ENCODE measurements around the gene C8G.

C8G gene

GRCh38 chr9:136949239-136949816 is 4.3 kb downstream of the C8G start:
- no peak for TF ChIP-seq EZH2 (IDR thresholded peaks at IDR 0.05; ENCODE audit: borderline replicate concordance, low read depth, low read length, severe bottlenecking)
- H3K4me2 ChIP-seq (ENCODE audit: insufficient read depth, low read length) = peak overlapping the region; percentile 83
- peak overlapping the region; percentile 65 for H3K27ac ChIP-seq (ENCODE audit: low read length)
- no peaks in the 10 kb centered on the region for H3K9me3 ChIP-seq (ENCODE audit: insufficient read depth, low read length, severe bottlenecking)
- H3K4me1 ChIP-seq (ENCODE audit: insufficient read depth, low read length) = peaks cover 23% of the 10 kb centered on the region
- peak overlapping the region; percentile 15 to 63; a peak in 3 of 4 replicates for H3K4me3 ChIP-seq (ENCODE audit: low read depth in 1 of 2, low read length in 2 of 2)
- ATAC-seq (ENCODE audit: insufficient read depth, low read depth) (no peak), DNase-seq (no peak)
- no peaks in the 10 kb centered on the region for H3K36me3 ChIP-seq (ENCODE audit: insufficient read depth, low read length)
- peak overlapping the region; percentile 79 for H2AFZ ChIP-seq (ENCODE audit: low read depth, low read length)
- peak overlapping the region; percentile 77 for H3K9ac ChIP-seq (ENCODE audit: low read depth, low read length)
- H4K20me1 ChIP-seq (ENCODE audit: insufficient read depth, low read length) = no peaks in the 10 kb centered on the region
- H3K27me3 ChIP-seq (ENCODE audit: insufficient read depth, low read length, poor library complexity) = no peaks in the 10 kb centered on the region
- peaks cover under 1% of the 10 kb centered on the region; the same call in 1 of the 2 replicates for H3K79me2 ChIP-seq (ENCODE audit: insufficient read depth, low read length)

DNA sequence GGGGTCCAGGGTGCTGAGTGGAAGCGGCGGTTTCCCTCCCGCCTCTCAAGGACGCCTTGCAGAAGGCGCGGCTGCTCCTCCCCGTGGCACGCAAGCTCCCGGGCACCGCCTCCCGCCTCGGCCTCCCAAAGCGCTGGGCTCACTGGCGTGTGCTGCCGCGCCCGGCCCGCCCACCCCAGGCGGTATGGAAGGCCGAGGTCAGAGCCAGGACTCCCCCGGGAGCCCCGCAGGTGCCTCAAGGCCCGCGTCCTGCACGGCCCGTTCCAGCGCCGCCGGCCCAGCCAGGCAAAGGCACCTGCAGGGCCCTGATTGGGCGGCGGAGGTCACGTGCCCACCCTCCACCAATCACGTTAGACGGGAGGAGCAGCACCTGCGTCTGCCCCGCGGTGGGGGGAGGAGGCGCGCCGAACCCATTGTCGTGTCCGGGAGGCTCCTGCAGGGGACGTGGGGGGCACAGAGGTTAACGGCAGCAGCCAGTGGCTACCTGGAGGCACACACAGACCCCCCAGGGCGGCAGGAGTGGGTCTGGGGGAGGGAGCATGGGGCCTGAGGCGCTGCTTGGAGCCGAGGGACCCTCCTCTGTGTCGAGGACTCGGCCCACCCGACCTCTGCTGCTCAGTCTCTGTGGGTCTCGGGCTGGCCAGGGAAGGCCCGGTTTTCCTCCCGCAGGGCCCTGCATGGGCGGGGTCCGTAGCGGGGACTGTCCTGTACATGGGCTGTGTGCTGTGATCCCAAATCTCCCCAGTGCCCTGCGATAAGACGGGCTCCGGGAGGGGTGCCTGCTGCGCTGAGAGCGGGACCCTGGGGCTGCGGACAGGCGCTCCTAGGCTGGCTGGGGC is 5.0 kb downstream of the C8G start:
- H3K27ac ChIP-seq (ENCODE audit: low read length) = peak overlapping the region; percentile 65
- H3K36me3 ChIP-seq (ENCODE audit: insufficient read depth, low read length) = no peaks in the 10 kb centered on the region
- H3K9ac ChIP-seq (ENCODE audit: low read depth, low read length) = peak overlapping the region; percentile 77
- H3K79me2 ChIP-seq (ENCODE audit: insufficient read depth, low read length) = no peaks in the 10 kb centered on the region
- peak; percentile 94 for ATAC-seq (ENCODE audit: insufficient read depth, low read depth)
- DNase-seq = peak; percentile 94
- peak overlapping the region; percentile 83 for H3K4me2 ChIP-seq (ENCODE audit: insufficient read depth, low read length)
- H3K9me3 ChIP-seq (ENCODE audit: insufficient read depth, low read length, severe bottlenecking) = no peaks in the 10 kb centered on the region
- H3K4me1 ChIP-seq (ENCODE audit: insufficient read depth, low read length) = peaks cover 20% of the 10 kb centered on the region
- no peaks in the 10 kb centered on the region for H4K20me1 ChIP-seq (ENCODE audit: insufficient read depth, low read length)
- H3K27me3 ChIP-seq (ENCODE audit: insufficient read depth, low read length, poor library complexity) = no peaks in the 10 kb centered on the region
- TF ChIP-seq EZH2 (IDR thresholded peaks at IDR 0.05; ENCODE audit: borderline replicate concordance, low read depth, low read length, severe bottlenecking) = no peak
- TF ChIP-seq, protein P1, sequence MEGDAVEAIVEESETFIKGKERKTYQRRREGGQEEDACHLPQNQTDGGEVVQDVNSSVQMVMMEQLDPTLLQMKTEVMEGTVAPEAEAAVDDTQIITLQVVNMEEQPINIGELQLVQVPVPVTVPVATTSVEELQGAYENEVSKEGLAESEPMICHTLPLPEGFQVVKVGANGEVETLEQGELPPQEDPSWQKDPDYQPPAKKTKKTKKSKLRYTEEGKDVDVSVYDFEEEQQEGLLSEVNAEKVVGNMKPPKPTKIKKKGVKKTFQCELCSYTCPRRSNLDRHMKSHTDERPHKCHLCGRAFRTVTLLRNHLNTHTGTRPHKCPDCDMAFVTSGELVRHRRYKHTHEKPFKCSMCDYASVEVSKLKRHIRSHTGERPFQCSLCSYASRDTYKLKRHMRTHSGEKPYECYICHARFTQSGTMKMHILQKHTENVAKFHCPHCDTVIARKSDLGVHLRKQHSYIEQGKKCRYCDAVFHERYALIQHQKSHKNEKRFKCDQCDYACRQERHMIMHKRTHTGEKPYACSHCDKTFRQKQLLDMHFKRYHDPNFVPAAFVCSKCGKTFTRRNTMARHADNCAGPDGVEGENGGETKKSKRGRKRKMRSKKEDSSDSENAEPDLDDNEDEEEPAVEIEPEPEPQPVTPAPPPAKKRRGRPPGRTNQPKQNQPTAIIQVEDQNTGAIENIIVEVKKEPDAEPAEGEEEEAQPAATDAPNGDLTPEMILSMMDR (IDR thresholded peaks at IDR 0.05; ENCODE audit: borderline replicate concordance, extremely low read depth, low read length, poor library complexity, severe bottlenecking) = peak; percentile 34
- H3K4me3 ChIP-seq (ENCODE audit: low read depth in 1 of 2, low read length in 2 of 2) = peak overlapping the region; percentile 15 to 63
- peak overlapping the region; percentile 79 for H2AFZ ChIP-seq (ENCODE audit: low read depth, low read length)

- no peaks in the 10 kb centered on the region for H3K27me3 ChIP-seq (ENCODE audit: insufficient read depth, low read length, poor library complexity)
- no peaks in the 10 kb centered on the region for H3K36me3 ChIP-seq (ENCODE audit: insufficient read depth, low read length)
- DNase-seq (no peak), ATAC-seq (ENCODE audit: insufficient read depth, low read depth) (no peak)
- H3K4me3 ChIP-seq (ENCODE audit: low read depth in 1 of 2, low read length in 2 of 2) = peak overlapping the region; percentile 15 to 63; a peak in 3 of 4 replicates
- peak overlapping the region; percentile 77 for H3K9ac ChIP-seq (ENCODE audit: low read depth, low read length)
- H3K4me1 ChIP-seq (ENCODE audit: insufficient read depth, low read length) = peaks cover 18% of the 10 kb centered on the region
- H3K27ac ChIP-seq (ENCODE audit: low read length) = peak overlapping the region; percentile 65
- H3K79me2 ChIP-seq (ENCODE audit: insufficient read depth, low read length) = no peaks in the 10 kb centered on the region
- TF ChIP-seq EZH2 (IDR thresholded peaks at IDR 0.05; ENCODE audit: borderline replicate concordance, low read depth, low read length, severe bottlenecking) = no peak
- TF ChIP-seq, protein P1 (IDR thresholded peaks at IDR 0.05; ENCODE audit: borderline replicate concordance, extremely low read depth, low read length, poor library complexity, severe bottlenecking) = no peak
- peak overlapping the region; percentile 83 for H3K4me2 ChIP-seq (ENCODE audit: insufficient read depth, low read length)
- H3K9me3 ChIP-seq (ENCODE audit: insufficient read depth, low read length, severe bottlenecking) = no peaks in the 10 kb centered on the region
- H4K20me1 ChIP-seq (ENCODE audit: insufficient read depth, low read length) = no peaks in the 10 kb centered on the region
- H2AFZ ChIP-seq (ENCODE audit: low read depth, low read length) = peak overlapping the region; percentile 79
Observed at GRCh38 chr9:136950656-136951276, 5.7 kb downstream of the C8G start.
